ENCODE results near the gene C19orf25.

DNA sequence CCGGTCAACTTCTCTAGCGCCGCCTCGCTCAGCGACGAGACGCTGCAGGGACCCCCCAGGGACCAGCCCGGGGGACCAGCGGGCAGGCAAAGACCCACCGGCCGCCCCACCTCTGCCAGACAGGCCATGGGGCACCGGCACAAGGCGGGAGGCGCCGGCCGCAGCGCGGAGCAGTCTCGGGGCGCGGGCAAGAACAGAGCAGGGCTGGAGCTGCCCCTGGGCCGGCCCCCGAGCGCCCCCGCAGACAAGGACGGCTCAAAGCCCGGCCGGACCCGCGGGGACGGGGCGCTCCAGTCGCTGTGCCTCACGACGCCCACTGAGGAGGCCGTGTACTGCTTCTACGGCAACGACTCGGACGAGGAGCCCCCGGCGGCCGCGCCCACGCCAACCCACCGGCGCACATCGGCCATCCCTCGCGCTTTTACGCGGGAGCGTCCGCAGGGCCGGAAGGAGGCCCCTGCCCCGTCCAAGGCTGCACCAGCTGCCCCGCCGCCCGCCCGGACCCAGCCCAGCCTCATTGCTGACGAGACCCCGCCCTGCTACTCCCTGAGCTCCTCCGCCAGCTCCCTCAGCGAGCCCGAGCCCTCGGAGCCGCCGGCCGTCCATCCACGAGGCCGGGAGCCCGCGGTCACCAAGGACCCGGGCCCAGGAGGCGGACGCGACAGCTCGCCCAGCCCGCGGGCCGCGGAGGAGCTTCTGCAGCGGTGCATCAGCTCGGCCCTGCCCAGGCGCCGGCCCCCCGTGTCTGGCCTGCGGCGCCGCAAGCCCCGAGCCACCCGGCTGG is 11.3 kb downstream of the C19orf25 start:
- no peak for TF ChIP-seq EGR1 (IDR thresholded peaks at IDR 0.05)
- TF ChIP-seq TAF1 (IDR thresholded peaks at IDR 0.05; ENCODE audit: low read depth): no peak
- TF ChIP-seq TEAD4 (IDR thresholded peaks at IDR 0.05): no peak
- no peak for TF ChIP-seq CEBPB (IDR thresholded peaks at IDR 0.05)
- TF ChIP-seq FOXM1 (IDR thresholded peaks at IDR 0.05; ENCODE audit: borderline replicate concordance, low read depth): no peak
- no peak for TF ChIP-seq ZBTB7A (IDR thresholded peaks at IDR 0.05; ENCODE audit: low read depth)
- TF ChIP-seq CREB1 (IDR thresholded peaks at IDR 0.05; ENCODE audit: low read depth): no peak
